ENCODE measurements around the gene MGAM2.

- TF ChIP-seq CTCF (IDR thresholded peaks at IDR 0.05; ENCODE audit: low read length) = no peak
- no peak for TF ChIP-seq EZH2 (IDR thresholded peaks at IDR 0.05; ENCODE audit: borderline replicate concordance, low read length)
Measured at GRCh38 chr7:142123184-142123583, 11.7 kb downstream of the MGAM2 start.

All from OCI-LY1 (cell line).